Dendritic cell treated with granulocyte-macrophage colony-stimulating factor and Interleukin-4, amounts not matched to agents 40 ng/mL and 50 ng/mL, for 4 days (primary cell): ENCODE results near the gene AK9.
A peak's percentile ranks its signal among the peaks of the same experiment; 100 is the strongest.
"Not testable (repeated sequence)": the region's sequence is repeated elsewhere in the genome, so short reads cannot be mapped to it uniquely, and the experiment has no call there.

Experiments
- H3K27ac Mint-ChIP-seq: one replicate; pipeline ENCODE4 v1.8.0; 2022; ENCODE audit warnings: mild to moderate bottlenecking, mixed read lengths
- H3K27me3 Mint-ChIP-seq: one replicate; pipeline ENCODE4 v1.8.0; 2022; ENCODE audit warnings: mild to moderate bottlenecking, mixed read lengths
- H3K36me3 Mint-ChIP-seq: one replicate; pipeline ENCODE4 v1.8.0; 2022; ENCODE audit warnings: low read depth, mixed read lengths
- H3K4me1 Mint-ChIP-seq: one replicate; pipeline ENCODE4 v1.8.0; 2022; ENCODE audit warnings: low read depth, mixed read lengths
- H3K4me3 Mint-ChIP-seq: one replicate; pipeline ENCODE4 v1.8.0; 2022; ENCODE audit warnings: mild to moderate bottlenecking, moderate library complexity, mixed read lengths
- H3K9me3 Mint-ChIP-seq: one replicate; pipeline ENCODE4 v1.8.0; 2022; ENCODE audit warnings: mixed read lengths
- intact Hi-C: fragments of 100-400 bp; cut with micrococcal nuclease; formaldehyde crosslinking; loops from one replicate; pipeline ENCODE4 v1.15.0; 2022

Gene AK9

GRCh38 chr6:109471105-109471810, 219.7 kb downstream of the AK9 start:
- Mint-ChIP-seq H3K4me3 (no peak overlapping the region), H3K27me3 (no peaks in the 10 kb centered on the region), H3K36me3 (peaks cover 98% of the 10 kb centered on the region), H3K27ac (no peak overlapping the region), H3K9me3 (no peaks in the 10 kb centered on the region), H3K4me1 (peaks cover 24% of the 10 kb centered on the region)
- intact Hi-C loops = no loop called here

GRCh38 chr6:109469591-109470189, 221.3 kb downstream of the AK9 start:
- intact Hi-C loops = no loop called here

DNA sequence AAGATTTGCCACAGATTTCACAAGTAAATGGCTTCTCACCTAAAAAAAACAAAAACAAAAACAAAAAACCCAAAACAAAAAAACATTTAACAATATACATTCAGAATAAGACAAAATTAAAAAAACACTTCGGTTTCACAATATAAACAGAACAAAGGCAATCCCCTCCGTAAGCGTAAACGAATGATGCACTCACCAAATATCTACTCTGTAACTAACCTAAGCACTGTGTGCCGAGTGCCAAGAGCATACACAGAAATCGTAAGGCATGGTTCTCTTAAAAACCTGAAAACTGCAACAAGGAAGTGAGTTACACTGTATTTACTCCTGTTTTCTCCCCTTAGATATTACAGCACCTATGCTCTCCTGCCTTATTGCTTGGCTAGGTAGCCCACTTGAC, 223.3 kb downstream of the AK9 start:
- peaks cover 14% of the 10 kb centered on the region for H3K4me1 Mint-ChIP-seq
- no peaks in the 10 kb centered on the region for H3K9me3 Mint-ChIP-seq
- H3K36me3 Mint-ChIP-seq = peaks cover 90% of the 10 kb centered on the region
- H3K27ac Mint-ChIP-seq = no peak overlapping the region
- intact Hi-C loops = no loop called here
- H3K4me3 Mint-ChIP-seq = no peak overlapping the region
- no peaks in the 10 kb centered on the region for H3K27me3 Mint-ChIP-seq

More at GRCh38 chr6:109469591-109470189, 221.3 kb downstream of the AK9 start:
- Mint-ChIP-seq H3K27me3 (no peaks in the 10 kb centered on the region), H3K4me3 (no peak overlapping the region), H3K4me1 (peaks cover 24% of the 10 kb centered on the region), H3K27ac (peak overlapping the region; percentile 14), H3K36me3 (peaks cover 98% of the 10 kb centered on the region), H3K9me3 (no peaks in the 10 kb centered on the region)

GRCh38 chr6:109466212-109466923, 224.6 kb downstream of the AK9 start:
- peaks cover 7% of the 10 kb centered on the region for H3K4me1 Mint-ChIP-seq
- H3K9me3 Mint-ChIP-seq = no peaks in the 10 kb centered on the region
- H3K36me3 Mint-ChIP-seq = peaks cover 89% of the 10 kb centered on the region
- H3K4me3 Mint-ChIP-seq = no peak overlapping the region
- H3K27me3 Mint-ChIP-seq = no peaks in the 10 kb centered on the region
- intact Hi-C loops = no loop called here
- H3K27ac Mint-ChIP-seq = no peak overlapping the region

GRCh38 chr6:109465772-109466171, 225.2 kb downstream of the AK9 start:
- Mint-ChIP-seq H3K36me3 (peaks cover 89% of the 10 kb centered on the region), H3K4me3 (no peak overlapping the region), H3K4me1 (peaks cover 7% of the 10 kb centered on the region), H3K27ac (no peak overlapping the region), H3K9me3 (no peaks in the 10 kb centered on the region), H3K27me3 (no peaks in the 10 kb centered on the region)
- intact Hi-C loops = no loop called here

DNA sequence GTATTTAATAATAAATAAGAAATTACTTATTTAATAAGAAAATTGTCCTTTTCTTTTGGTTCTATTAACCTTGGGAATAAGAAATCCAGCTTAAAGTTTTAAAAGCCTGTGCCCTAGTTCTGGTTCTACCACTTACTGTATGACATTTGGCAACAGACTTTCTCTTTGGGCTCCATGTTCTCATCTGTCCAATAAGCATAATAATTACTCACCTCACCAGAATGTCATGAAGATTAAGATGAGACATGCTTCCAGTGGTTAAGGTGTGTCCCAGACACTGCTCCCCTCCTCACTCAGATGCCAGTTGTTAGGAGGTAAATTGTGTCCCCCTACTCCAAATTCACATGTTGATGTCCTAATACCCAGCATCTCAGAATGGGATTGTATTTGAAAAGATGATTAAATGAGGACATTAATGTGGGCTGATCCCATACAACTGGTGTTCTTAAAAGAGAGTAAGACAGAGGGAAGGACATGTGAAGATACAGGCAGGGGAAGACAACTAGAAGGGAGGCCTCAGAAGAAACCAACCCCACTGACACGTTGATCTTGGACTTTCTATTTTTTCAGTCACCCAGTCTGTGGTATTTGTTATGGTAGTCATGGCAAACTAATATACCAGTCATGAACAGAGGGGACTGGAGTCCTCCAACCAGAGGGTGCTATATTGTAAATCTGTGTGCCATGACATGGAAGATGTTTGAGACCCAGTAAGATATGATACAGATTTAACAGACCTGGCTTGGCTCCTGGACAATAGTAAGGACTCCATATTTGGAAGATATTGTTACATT, 229.1 kb downstream of the AK9 start:
- Mint-ChIP-seq H3K36me3 (peaks cover 52% of the 10 kb centered on the region), H3K27me3 (no peaks in the 10 kb centered on the region)
- intact Hi-C loops = no loop called here

DNA sequence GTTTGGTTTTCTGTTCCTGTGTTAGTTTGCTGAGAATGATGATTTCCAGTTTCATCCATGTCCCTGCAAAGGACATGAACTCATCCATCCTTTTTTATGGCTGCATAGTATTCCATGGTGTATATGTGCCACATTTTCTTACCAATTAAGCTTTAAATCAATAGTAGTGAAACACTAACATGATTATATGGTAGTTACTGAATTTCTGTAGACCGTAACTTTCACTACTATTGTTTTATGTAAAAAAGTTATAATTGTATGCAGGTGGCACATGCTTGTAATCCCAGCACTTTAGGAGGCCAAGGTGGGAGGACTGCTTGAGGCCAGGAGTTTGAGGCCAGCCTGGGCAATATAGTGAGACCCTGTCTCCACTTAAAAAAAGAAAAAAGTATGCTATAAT, 229.8 kb downstream of the AK9 start:
- Mint-ChIP-seq H3K4me1 (peaks cover 34% of the 10 kb centered on the region), H3K36me3 (peaks cover 45% of the 10 kb centered on the region)
- H3K4me3 Mint-ChIP-seq, H3K27me3 Mint-ChIP-seq, intact Hi-C loops, H3K9me3 Mint-ChIP-seq, H3K27ac Mint-ChIP-seq: not testable (repeated sequence)

More for the DNA sequence above, 229.1 kb downstream of the AK9 start:
- no peak overlapping the region for H3K27ac Mint-ChIP-seq
- peaks cover 27% of the 10 kb centered on the region for H3K4me1 Mint-ChIP-seq
- no peak overlapping the region for H3K4me3 Mint-ChIP-seq
- no peaks in the 10 kb centered on the region for H3K9me3 Mint-ChIP-seq

DNA sequence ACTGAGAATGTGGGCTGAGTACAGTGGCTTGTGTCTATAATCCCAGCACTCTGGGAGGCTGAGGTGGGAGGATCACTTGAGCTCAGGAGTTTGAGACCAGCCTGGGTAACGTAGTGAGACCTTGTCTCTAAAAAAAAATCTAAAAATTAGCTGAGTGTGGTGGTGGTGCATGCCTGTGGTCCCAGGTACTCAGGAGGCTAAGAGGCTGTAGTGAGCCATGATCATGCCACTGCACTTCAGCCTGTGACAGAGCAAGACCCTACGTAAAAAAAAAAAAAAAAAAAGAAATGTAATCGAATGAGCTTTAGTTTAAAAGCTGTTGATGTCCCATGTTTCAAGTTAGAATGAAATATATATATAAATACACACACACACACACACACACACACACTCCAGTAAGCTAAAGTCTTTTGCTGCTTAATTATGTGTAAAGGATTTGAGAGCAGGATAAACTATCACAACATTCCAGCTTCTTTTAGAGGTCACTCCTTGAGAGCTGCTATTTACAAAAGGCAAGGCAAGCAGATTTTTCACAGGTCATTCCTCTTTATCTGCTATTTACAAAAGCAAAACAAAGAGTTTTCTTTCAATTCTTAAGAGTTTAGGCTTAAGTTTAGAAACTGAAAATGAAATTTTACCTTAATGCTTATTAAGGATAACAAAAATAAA, 230.7 kb downstream of the AK9 start:
- no peaks in the 10 kb centered on the region for H3K9me3 Mint-ChIP-seq
- H3K27me3 Mint-ChIP-seq = no peaks in the 10 kb centered on the region
- peaks cover 38% of the 10 kb centered on the region for H3K4me1 Mint-ChIP-seq
- no peak overlapping the region for H3K4me3 Mint-ChIP-seq
- no peak overlapping the region for H3K27ac Mint-ChIP-seq
- peaks cover 39% of the 10 kb centered on the region for H3K36me3 Mint-ChIP-seq
- intact Hi-C loops = no loop called here

DNA sequence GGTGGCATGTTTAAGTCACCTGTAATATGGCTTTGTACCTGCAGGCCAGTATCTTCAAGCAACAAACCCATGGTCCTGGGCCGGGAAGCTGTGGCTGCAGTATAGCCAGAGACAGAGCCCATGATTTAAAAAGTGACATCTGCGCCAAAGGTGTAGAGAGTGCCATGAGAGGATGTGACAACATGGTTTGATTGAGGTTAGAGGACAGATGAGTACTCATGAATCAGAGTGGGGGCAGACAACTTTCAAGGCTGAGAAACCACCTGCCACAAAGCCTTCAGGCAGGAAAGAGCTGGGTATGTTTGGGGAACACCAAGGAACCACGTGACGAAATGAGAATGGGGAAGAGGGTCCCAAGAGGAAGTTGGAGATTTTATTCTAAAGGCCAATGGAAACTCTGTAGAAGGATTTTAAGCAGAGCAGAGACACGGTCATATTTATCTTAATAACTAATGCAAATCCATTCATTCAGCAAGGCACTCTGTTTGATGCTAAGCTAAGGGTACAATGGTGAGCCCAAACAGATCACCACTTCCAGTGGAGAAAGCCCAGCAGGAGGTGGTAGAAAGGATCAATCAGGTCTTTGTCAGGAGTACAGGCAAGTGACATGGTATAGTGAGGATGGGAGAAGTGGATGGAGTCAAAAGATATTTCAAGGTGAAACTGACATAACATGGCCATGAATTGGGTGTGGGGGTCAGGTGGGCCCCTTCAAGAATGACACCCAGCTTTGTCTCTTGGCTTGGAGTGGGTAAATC, 232.0 kb downstream of the AK9 start:
- H3K4me1 Mint-ChIP-seq = peaks cover 50% of the 10 kb centered on the region
- no peak overlapping the region for H3K4me3 Mint-ChIP-seq
- no peaks in the 10 kb centered on the region for H3K27me3 Mint-ChIP-seq
- intact Hi-C loops = no loop called here
- peak overlapping the region; percentile 38 for H3K27ac Mint-ChIP-seq
- no peaks in the 10 kb centered on the region for H3K9me3 Mint-ChIP-seq
- peaks cover 40% of the 10 kb centered on the region for H3K36me3 Mint-ChIP-seq

DNA sequence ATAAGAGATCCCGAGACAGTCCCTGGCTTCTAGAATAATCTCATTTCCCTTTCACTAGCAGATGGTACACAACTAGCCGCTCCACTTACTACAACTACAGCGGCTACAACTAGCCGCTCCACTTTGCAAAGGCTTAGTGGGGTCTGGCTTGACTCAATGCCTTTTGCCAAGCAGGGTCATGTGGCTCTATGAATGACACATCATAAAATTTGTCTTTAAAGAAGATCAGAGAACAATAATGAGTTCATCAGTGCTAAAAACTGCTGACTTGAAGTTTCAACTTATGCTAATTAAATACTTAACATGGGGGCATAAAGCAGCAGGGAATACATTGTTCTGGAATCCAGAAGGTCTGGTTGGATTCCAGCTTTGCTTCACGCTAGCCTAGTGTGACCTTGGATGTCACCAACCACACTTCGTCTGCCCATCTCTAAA, 233.4 kb downstream of the AK9 start:
- H3K4me1 Mint-ChIP-seq = peaks cover 61% of the 10 kb centered on the region
- no peaks in the 10 kb centered on the region for H3K27me3 Mint-ChIP-seq
- no peak overlapping the region for H3K4me3 Mint-ChIP-seq
- H3K27ac Mint-ChIP-seq = peak overlapping the region; percentile 55
- intact Hi-C loops = no loop called here
- H3K9me3 Mint-ChIP-seq = no peaks in the 10 kb centered on the region
- peaks cover 47% of the 10 kb centered on the region for H3K36me3 Mint-ChIP-seq

DNA sequence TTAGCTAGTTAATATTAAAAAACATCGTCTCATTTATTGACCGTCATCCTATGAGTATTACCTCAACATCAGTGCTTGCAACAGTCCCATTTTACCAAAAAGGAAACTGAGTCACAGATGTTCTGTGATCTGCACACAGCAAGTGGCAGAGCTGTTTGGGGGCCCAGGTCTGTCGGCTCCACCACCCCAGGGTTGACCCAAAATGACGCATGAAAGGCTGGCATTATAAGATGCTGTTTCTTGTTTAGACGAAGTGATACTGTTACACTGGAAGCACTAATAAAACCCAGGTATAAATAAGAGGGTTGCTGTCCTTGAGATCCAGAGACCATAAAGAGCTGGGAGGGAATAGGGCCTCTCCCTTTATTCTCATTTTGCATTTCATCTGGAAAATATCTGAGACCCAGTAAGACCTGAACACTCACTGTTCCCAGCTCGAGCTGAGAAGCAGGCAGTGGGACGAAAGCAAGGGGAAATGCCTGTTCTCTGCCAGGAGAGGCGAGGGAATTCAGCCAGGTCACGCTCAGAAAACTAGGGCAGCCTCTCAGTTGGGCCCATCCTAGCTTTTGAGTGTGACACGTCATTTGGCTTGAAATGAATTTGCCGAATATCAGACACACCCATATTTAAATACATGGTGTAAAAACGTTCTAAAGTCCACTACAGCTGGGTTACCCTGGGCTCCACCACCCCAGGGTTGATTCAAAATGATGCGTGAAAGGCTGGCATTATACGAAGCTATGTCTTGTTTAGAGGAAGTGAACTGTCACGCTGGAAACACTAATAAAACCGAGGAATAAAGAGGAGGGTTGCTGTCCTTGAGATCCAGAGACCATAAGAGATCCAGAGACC, 234.1 kb downstream of the AK9 start:
- Mint-ChIP-seq H3K9me3 (no peaks in the 10 kb centered on the region), H3K27ac (peak overlapping the region; percentile 95), H3K4me3 (peak overlapping the region; percentile 96), H3K4me1 (peaks cover 67% of the 10 kb centered on the region), H3K36me3 (peaks cover 47% of the 10 kb centered on the region), H3K27me3 (no peaks in the 10 kb centered on the region)
- intact Hi-C loops = no loop called here

GRCh38 chr6:109456111-109456583, 234.9 kb downstream of the AK9 start:
- peaks cover 72% of the 10 kb centered on the region for H3K4me1 Mint-ChIP-seq
- no peaks in the 10 kb centered on the region for H3K27me3 Mint-ChIP-seq
- H3K36me3 Mint-ChIP-seq = peaks cover 48% of the 10 kb centered on the region
- peak overlapping the region; percentile 95 for H3K27ac Mint-ChIP-seq
- H3K4me3 Mint-ChIP-seq = peak overlapping the region; percentile 96
- H3K9me3 Mint-ChIP-seq = no peaks in the 10 kb centered on the region
- intact Hi-C loops = no loop called here
